HG03039 (cell line): ENCODE data around the gene MAB21L4.

Source experiments
- ATAC-seq: cut with Tn5 transposase; IDR thresholded peaks from one replicate; pipeline ENCODE4 v1.9.1; 2021; ENCODE audit warnings: mild to moderate bottlenecking, moderate library complexity; ENCODE audit not compliant: unreplicated experiment

Gene MAB21L4

DNA sequence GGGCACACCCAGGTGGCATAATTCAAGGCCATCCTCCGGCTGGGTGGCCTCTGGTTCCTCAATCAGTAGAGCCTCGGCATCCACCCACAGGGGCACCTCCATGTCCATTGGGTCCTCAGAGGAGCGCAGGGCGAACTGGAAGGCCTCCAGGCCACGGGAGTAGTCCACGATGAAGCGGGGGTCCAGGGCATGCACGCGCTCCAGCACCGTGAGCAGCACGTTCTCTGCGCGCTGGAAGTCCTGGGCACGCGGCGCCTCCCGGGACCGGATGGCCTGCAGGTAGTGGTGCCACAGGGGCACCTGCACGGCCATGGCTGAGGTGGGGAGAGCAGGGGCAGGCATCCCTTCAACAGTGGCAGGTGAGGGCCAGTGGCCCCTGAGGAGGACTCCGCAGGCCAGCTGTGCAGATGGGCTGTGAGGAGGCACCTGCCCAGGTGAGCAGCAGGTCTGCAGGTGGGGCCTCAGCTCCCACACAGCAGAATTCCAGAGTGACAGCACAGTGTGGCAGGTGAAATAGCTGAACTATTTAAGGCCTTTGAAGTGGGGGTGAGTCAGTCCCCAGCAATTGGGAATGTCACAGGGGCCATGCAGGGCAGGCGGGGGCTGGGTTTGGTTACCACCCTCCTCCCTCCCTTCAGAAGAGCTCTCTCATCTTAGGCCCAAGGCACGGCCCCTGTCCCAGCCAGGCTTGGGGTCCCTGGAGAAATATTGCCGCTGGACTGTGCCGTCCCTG is at the start of gene MAB21L4:
TSS of gene MAB21L4 (minus strand) at position 501 of the 733 bp plus-strand sequence. CDS start at position 342, 159 bp downstream.
- ATAC-seq: no peak

DNA sequence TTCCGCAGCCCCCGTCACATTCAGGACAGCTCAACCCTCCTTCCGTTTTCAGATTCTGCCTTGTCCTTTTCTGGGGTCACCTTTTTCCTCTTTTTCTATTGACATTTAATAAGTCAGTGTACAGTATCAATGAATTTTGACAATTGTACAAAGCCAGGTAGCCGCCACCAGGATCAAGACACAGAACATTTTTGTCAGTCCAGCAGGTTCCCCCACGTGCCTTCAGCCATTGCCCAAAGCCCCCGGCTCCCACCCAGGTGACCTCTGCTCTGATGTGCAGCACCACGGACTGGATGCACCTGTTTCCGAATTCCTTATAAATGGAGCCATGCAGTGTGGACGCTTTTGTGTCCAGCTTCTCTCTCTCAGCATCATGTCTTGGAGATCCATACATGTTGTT is 40.1 kb upstream of the MAB21L4 start:
- ATAC-seq: no peak

DNA sequence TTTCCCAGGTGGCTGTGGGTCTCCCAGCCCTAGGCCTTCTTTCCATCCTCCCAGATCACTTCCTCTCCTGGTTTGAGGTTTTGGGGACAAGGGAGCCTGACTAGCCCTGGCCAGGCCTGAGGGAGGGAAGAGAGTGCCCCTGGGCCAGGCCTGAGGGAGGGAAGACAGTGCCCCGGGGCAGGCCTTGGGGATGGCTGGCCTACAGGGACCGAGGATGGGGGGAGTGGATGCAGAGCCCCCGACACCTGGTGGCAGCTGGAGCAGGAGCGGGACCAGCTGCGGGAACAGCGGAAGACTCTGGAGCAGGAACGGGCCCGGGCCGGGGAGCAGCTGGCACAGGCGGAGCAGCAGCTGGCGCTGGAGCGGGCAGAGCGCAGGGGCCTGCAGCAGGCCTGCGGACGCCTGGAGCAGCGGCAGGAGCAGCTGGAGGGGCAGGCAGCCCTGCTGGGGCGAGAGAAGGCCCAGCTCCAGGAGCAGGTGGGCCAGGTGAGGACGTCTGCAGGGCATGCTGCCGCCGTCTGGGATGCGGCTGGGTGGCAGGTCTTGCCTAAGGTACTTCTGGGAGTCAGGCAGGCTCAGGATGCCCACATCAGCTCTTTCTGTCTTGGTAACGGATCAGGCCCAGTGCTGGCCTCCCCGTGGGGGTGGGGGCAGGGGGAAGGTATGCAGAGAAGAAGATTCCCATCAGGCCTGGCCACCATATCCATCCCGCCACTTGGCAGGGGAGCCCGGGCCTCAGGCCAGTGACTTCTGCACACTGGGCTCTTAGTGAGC is 39.3 kb upstream of the MAB21L4 start:
- no peak for ATAC-seq

DNA sequence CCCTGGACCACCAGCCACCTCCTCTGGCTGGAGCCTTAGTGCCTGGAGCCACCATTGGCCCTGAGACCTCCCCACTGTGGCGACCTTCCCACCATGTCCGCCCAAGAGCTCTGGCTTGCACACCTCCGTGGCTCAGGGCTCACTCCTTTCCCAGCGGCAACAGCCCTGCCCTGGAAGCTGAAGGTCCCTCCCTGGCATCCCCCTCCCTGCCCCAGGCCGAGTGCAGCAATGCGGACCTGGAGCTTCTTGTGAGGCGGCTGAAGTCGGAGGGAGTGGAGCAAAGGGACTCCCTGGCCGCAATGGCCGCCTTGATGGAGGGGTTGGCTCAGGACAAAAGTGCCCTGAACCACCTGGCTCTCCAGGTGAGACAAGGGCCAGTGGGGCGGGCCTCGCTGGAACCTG is 38.7 kb upstream of the MAB21L4 start:
- ATAC-seq: no peak

DNA sequence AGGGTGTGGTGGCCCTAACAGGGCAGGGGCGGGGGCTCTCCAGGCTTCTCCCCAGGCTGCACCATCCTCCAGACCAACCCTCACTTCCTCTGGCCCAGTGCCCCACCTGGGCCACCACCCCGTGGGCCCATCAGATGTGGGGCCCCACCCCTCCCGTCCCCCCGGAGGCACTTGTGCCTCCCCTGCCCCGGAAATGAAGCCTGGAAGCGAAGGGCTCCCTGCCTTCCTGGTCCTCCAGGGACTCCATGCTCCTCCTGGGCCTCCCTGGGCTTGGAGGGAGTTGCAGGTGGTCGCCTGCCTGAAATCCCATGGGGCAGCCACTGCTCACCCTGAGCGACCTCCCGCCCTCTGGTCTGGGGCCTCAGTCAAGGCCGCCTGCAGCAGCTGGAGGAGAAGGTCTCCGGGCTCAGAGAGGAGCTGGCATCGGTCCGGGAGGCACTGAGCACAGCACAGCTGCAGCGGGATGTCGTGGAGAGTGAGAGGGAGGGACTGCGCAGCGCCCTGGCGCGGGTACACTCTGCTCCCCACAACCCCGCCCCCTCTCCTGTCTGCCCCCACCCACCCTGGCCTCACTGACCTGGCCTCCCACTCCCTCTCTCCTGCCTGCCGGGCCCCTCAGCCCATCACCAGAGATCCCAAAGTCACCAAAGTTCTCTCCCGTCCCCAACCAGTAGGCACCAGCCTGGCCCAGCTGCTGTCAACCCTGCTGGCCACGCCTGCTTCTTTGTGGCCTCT is 38.2 kb upstream of the MAB21L4 start:
- ATAC-seq: no peak

DNA sequence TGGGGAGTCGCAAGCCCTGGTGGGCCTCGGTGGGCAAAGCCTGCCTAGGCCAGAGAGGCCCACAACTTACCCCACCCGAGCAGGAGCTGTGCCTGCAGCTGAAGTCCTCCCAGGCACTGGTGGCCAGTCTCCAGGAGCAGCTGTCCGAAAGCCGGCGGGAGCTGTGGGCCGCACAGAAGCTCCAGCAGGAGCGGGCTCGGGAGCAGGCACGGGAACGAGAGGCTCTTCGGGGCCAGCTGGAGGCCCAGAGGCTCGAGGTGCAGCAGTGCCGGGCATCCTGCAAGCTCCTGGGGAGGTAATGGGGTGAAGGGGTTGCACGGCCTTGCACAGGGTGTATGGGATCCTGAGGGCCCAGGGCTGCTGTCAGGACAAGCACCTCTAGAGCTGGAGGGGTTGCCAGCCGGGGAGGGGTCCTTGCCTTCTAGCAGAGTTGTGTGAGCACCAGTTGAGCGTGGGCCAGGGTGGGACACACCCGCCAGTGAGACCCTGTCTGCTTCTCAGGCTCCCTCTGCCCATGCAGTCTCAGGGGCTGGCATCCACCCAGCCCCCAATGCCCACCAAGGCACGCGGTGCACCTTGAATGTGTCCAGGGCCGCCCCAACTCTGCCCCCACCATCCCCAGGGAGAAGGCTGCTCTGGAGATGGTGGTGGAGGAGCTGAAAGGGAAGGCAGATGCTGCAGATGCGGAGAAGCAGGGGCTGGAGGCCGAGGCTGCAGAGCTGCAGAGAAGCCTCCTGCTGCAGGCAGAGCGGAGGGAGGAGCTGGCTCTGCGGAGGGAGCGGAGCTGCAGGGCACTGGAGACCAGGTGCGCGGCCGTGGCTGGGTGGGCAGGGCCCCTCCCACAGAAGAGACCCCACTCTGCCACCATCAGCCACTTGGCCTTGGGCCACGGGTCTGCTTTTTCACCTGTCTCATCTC is 37.4 kb upstream of the MAB21L4 start:
- ATAC-seq: no peak

DNA sequence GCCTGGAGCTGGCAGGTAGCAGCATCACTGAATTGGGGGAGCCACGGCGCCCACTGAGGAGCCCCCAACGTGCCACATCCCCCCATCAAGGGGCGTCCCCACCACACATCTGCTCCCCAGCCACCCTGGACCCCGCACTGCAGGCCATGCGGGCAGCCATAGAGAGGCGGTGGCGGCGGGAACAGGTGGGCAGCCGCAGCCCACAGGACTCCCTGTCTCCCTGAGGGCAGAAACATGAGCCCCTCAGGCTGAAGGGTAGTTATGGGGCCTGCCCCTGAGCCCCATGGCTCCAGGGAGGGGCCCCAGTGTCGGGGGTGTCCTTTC is 36.7 kb upstream of the MAB21L4 start:
- no peak for ATAC-seq

DNA sequence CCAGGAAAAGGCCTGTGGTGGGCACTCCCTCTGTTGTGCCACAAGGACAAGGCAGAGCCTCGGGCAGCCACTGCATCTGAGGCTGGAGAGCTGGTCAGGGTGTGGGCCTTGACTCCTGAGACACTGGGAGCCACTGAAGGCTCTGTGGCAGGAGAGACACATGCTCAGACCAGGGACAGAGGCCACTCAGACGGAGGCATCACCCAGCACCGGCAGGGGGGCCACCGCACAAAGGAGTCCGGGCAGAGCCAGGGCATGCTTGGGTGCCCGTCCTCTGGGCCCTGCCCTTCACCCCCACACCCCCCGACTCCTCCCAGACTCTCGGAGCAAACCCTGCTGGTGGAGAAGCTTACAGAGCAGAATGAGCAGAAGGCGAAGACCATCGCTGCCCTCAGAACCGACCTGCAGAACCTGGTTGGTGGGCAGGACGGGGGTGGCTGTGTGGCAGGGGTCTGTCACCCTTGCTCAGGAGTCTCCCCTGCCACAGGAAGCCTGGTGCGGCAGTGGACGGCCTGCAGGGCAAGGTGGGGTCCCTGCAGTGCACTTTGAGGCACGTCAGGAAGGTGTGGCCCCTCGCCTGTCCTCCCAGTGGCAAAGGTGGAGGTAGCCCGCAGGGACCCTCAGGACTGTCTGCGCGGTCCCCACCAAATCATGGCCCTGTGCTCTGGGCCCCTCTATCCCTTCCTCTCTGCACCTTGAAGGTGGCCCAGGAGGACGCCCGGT is 36.2 kb upstream of the MAB21L4 start:
- ATAC-seq: no peak

DNA sequence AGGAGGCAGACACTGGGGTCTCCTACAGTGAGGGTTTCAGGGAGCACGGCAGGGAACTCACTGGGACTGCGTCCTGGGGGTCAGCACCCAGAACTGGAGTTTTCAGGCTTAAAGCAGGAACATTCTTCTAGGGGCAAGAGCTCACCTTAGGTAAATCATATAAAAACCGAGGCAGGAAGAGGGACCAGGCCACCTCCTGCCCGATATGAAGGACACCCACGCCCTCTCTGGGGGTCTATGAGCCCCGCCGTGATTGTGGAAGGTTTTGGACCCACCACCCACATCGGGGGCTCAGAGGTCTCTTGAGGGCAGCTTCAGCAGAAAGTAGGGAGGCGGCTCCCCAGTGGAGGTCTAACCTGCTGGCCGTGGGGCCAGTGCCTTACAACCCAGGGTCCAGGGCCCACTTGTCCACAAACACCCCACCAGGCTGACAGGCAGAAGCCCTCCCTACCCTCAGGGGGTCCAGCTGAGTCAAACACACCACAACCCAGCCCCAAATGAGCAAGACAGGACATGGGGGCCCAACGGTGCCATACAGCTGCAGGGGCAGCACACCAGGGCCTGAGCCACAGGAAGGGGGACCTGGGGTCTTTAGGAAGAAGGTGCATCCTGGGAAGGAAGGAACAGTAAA is 35.5 kb upstream of the MAB21L4 start:
- ATAC-seq: no peak

DNA sequence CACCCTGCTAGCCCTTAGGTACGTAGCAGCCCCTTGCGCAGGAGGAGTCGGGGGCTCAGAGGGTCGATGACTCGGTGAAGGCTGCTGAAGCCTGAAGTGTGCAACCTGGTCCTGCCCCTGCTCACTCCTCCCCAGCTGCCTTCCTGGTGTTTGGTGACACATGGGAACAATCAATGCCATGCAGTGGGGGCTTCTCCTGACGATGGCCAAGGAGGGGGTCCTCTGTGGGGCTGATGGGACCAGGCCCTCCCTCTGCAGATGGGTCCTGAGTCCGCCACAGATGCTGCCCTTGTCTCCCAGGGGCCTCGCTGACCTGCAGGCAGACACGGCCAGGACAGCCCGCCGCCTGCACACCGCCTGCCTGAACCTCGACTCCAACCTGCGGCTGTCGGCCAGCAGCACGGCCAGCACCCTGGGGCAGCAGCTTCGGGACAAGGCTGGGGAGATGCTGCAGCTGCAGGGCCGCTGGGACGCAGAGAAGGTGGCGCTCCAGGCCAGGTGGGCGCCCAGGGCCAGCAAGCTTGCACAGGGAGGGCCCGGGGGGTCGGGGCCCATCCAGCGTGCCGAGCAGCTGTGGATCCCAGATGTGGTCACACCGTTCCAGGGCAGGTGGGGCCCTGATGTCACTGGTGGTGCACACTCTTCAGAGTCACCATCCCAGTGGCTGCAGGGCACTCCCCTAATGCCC is 34.8 kb upstream of the MAB21L4 start:
- ATAC-seq: no peak

DNA sequence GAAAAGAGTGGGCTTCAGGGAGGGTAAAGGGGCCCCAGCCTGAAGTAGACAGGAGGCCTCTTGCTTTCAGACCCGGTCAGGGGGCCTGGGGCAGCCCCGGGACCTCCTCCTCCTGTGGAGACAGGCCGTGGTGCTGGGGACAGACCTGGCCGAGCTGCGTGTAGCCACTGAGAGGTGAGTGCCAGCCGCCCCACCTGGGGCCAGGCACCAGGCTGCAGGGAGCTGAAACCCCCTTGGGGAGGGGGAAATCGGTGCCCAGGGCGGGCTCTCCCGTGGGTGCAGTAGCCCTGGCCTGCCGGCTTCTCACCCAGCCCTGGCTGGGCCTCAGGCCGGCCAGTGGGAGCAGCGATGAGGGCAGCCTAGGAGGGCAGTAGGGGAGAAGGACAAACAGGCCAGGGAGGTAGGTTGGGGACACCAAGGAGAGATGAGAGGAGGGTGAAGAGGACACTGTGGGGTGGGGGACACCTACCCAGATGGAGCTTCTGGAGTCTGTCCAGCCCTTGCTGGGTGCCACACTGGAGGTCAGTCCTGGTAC is 34.2 kb upstream of the MAB21L4 start:
- no peak for ATAC-seq

DNA sequence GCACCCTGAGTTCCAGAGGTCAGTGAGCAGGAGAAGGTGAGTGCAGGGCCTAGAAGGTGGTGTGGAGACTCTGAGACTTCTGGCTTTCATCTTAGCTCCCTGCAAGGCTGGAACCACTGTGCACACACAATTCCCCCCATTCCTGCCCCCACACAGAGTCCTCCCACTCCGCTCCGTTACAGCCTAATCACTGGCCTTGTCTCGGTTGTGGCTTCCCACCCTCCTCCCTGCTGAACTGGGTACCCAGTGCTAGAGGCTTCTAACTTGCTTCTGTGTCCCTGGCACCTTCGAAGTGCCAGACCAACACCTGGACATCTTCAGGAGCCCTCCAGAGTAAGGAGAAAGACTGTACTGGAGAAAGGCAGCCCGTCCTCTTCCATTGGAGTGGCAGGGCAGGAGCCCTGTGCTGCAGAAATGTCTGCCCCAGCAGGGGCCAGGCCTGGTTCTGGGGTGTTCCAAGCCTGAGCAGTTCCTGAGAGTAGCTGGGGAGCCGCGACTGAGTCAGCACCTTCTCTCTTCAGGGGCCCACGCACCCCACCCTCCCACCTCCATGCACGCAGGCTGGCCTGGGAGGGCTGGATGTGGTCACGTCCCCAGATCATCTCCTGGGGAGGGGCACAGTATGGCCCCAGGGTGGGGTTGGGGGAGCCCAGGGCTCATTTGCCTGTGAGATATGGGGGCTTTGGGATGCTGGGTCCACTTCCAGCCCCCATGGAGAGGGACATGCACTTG is 33.6 kb upstream of the MAB21L4 start:
- ATAC-seq: no peak

DNA sequence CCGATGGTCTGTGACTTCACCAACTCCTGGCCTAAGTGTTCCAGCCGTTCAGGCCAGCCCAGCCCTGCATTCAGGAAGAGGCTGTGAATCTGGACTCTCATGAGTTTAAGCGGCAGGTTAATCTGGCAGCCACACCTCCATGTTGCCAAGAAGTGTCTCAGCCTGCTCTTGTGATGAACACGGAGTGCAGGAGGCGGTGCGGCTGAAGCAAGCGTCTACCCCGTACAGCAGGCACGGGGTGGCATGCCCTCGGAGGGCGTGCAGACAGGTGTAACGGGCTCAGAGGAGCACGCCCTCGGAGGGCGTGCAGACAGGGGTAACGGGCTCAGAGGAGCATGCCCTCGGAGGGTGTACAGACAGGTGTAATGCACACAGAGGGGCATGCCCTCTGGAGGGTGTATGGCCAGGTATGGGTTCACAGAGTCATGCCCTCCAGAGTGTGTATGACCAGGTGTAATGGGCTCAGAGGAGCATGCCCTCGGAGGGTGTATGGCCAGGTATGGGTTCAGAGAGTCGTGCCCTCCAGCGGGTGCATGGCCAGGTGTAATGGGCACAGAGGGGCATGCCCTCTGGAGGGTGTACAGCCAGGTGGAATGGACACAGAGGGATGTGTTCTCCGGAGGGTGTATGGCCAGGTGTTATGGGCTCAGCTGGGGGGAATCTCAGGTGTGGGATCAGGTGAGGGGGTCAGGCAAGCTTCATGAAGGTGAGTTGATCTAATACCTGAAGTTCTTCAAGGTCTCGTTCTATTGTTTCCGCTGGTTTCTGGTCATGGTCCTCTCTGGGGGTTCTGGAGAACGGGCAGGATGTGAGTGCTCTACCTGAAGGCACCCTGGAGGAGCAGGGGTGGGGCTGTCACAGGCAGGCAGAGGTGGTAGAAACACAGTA is 32.8 kb upstream of the MAB21L4 start:
- ATAC-seq: no peak

DNA sequence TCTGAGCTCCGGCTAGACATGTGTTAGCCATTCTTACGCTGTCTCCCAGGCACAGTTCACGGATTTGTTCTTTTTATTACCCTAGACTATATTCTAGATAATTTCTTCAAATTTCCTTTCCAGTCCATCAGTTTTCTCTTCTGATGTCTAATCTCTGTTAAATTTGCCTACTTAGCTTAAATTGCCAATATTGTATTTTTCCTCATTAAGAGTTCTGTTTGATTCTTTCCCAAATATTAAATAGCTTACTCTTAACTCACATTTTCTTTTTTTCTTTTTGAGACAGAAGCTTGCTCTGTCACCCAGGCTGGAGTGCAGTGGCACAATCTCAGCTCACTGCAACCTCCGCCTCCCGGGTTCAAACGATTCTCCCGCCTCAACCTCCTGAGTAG is 31.4 kb upstream of the MAB21L4 start:
- ATAC-seq: no peak

DNA sequence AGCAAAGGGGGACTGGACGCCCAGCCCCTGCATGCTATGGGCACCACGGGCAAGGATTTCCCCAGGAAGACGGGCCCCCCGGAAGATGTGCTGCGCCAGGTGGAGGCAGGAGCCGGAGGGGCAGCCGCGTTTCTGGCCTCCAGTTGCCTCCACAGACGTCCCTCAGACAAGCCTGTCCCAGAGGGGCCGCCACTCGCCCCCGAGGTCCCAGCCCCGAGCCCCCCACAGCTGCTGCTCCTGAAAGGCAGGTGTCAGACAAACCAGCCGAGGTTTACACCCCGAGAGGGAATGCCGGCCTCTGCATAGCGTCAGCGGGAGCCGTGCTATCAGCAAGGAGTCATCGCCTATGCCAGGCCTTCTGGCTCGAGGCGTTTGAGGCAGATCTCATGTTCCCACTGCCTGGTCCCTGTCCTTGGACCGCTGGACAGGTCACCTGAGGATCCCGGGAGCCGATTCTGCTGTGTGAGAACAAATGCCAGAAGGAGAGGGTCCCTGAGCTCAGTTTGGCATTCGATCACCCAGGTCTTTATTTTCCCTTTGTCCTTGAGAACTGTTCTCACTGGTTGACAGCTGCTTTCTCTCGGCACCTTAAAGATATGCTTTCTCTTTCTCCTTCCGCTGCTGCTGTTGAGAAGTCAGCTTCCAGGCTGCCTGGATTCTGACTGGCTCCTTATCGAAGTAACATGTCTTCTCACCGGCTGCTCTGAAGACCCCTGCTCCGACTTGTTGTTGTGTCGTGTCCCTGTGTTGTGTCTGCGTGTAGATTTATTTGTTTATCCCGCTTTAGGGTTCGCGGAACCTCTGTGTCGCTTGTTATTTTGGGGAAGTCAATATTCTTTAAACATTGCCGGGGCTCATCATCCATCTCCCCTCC is 30.8 kb upstream of the MAB21L4 start:
- no peak for ATAC-seq
